Effector memory CD8-positive, alpha-beta T cell (primary cell): ENCODE results near the gene USP24.

Source experiments
- ATAC-seq: fragments of 150-1000 bp; cut with Tn5 transposase; replicated peaks from 2 replicates; pipeline ENCODE4 v1.10.0; 2021; ENCODE audit warnings: mild to moderate bottlenecking, moderate library complexity
- DNase-seq, 3 experiments: peaks; one replicate each; pipeline ENCODE4 v3.0.0; 2021
- H3K27ac Mint-ChIP-seq, 2 donors: one replicate each; pipeline ENCODE4 v1.8.0; 2022; ENCODE audit warnings: mild to moderate bottlenecking in 2 of 2, mixed read lengths in 2 of 2, moderate library complexity in 2 of 2
- H3K27me3 Mint-ChIP-seq, 2 donors: one replicate each; pipeline ENCODE4 v1.8.0; 2022; ENCODE audit warnings: mixed read lengths in 2 of 2
- H3K36me3 Mint-ChIP-seq: one replicate; pipeline ENCODE4 v1.8.0; 2022; ENCODE audit warnings: mild to moderate bottlenecking, moderate library complexity, mixed read lengths; ENCODE audit not compliant: insufficient read depth
- H3K4me1 Mint-ChIP-seq, 2 donors: one replicate each; pipeline ENCODE4 v1.8.0; 2022; ENCODE audit warnings: low read depth in 2 of 2, mixed read lengths in 2 of 2
- H3K4me3 Mint-ChIP-seq, 2 donors: one replicate each; pipeline ENCODE4 v1.8.0; 2022; ENCODE audit warnings: mild to moderate bottlenecking in 2 of 2, mixed read lengths in 2 of 2, moderate library complexity in 2 of 2
- H3K9me3 Mint-ChIP-seq, 2 donors: one replicate each; pipeline ENCODE4 v1.8.0; 2022; ENCODE audit warnings: mixed read lengths in 2 of 2

The USP24 gene

DNA sequence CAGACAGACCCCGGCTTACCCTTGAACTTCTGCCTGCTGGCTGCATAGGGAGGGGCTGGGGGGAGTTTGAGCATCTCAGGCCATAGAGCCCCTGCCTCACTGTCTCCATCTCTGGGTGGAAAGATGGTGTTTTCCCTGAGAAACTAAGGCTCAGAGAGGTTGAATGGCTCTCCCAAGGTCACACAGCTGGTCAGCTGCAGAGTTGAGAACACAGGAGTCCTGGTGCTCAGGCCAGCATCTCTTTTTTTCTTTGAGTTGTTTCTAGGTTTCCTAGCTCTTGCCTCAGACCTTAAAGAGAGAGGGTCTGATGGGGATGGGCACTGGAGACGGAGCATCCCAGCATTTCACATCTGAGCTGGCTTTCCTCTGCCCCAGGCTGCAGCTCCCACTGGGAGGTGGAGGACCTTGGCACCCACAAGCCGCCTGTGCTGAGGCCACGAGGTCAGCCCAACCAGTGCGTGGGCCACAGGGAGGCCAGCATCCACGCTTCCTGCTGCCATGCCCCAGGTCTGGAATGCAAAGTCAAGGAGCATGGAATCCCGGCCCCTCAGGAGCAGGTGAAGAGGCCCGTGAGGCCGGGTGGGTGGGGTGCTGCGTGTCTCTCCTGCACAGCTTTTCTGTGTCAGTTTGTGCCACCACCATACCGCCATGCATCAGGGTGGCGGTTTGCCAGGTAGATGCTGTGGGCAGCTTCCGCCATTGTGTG is 154.0 kb downstream of the USP24 start:
- Mint-ChIP-seq H3K27ac (no peak overlapping the region), H3K9me3 (no peaks in the 10 kb centered on the region), H3K4me3 (no peak overlapping the region), H3K27me3 (no peaks in the 10 kb centered on the region), H3K4me1 (peaks cover 0 to 6% of the 10 kb centered on the region in 2 donors), H3K36me3 (no peaks in the 10 kb centered on the region)
- ATAC-seq: no peak
- DNase-seq: no peak

DNA sequence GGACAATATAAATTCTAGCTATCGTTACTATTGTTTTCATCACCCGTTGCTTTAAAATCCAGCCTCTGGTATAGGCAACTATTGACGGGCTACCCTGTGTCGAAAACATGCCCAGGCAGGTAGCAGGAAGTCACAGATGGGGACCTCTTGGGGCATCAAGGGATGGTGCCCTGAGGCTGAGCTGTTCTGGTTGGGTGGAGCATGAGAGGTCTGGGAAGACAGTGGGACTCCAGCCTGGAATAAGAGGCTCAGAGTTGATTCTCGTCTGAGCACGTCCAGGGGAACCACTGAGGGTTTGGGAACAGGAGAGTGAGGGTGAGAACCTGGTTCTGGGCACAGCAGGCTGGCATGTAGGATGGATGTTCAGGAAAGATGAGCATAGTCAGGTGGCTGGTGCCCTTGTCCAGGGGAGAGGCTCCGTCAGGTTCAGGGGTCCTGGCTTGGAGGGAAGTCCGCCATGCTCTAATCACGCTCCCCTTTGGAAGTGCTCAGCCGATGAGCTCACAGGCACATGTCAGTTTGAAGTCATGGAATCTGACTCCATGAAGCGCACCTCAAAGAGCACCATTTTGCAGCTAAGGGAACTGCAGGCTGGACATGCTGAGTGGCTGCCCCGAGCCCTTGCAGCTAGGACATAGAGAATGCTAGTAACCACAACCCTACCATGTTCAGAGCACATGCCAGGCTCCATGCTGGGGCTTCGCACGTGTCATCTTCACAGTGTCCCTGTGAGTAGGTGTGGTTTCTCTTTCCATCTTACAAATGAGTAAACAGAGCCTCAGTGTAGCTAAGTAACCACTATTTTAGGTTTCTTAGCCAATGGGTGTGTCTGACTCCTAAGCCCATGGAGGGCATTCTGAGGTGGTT is 154.8 kb downstream of the USP24 start:
- no peaks in the 10 kb centered on the region for H3K36me3 Mint-ChIP-seq
- H3K4me3 Mint-ChIP-seq: no peak overlapping the region
- peak; percentile 39 for ATAC-seq
- H3K4me1 Mint-ChIP-seq: peaks cover 0 to 6% of the 10 kb centered on the region in 2 donors
- DNase-seq: no peak
- H3K9me3 Mint-ChIP-seq: no peaks in the 10 kb centered on the region
- H3K27ac Mint-ChIP-seq: no peak overlapping the region
- H3K27me3 Mint-ChIP-seq: no peaks in the 10 kb centered on the region

DNA sequence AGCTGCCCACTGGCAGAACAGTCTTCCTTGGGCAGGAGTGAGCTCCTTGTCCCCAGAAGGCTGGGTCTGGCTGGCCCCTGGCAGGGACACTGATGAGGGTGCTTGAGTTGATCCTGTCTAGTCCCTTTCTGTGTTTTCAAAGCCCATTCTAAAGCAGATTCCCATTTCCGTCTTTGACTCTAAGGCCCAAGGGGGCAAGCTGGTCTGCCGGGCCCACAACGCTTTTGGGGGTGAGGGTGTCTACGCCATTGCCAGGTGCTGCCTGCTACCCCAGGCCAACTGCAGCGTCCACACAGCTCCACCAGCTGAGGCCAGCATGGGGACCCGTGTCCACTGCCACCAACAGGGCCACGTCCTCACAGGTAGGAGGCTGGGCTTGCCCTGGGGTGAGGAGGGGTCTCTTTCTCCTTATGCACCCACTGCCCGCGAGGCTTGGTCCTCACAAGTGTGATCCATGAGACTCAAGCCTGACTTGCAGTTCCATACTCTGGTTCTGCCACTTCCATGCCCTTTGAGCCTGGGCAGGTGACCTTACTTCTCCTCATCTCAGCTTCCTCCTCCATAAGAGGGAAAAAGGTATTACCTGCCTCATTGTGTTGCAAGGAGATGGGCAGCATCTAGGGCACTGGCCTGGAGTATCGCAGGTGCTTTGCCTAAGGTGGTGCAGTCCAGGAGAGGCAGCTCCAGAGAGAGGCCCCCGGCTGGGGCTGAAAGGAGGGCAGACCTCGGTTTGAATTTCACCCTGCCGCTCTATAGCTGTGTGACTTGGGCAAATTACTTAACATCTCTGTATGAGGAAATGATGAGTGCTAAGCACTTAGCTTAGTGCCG is 155.6 kb downstream of the USP24 start:
- no peaks in the 10 kb centered on the region for H3K9me3 Mint-ChIP-seq
- no peak for DNase-seq
- H3K36me3 Mint-ChIP-seq: no peaks in the 10 kb centered on the region
- H3K4me3 Mint-ChIP-seq: no peak overlapping the region
- ATAC-seq: no peak
- no peak overlapping the region for H3K27ac Mint-ChIP-seq
- peaks cover 0 to 6% of the 10 kb centered on the region in 2 donors for H3K4me1 Mint-ChIP-seq
- no peaks in the 10 kb centered on the region for H3K27me3 Mint-ChIP-seq

DNA sequence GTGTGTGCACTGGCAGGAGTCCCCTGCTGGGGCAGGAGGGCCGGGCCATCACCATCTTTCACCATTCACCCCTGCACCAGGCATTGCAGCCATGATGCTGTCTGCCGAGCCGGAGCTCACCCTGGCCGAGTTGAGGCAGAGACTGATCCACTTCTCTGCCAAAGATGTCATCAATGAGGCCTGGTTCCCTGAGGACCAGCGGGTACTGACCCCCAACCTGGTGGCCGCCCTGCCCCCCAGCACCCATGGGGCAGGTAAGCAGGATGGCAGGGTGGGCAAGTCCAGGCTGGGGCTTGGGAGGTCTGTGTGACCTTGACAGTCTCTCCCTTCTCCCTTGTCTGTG is 157.2 kb downstream of the USP24 start:
- Mint-ChIP-seq H3K4me3 (no peak overlapping the region), H3K4me1 (peaks cover 0 to 6% of the 10 kb centered on the region in 2 donors), H3K27ac (no peak overlapping the region), H3K9me3 (no peaks in the 10 kb centered on the region), H3K27me3 (peaks cover 0 to 2% of the 10 kb centered on the region in 2 donors), H3K36me3 (no peaks in the 10 kb centered on the region)
- no peak for ATAC-seq
- DNase-seq: no peak

DNA sequence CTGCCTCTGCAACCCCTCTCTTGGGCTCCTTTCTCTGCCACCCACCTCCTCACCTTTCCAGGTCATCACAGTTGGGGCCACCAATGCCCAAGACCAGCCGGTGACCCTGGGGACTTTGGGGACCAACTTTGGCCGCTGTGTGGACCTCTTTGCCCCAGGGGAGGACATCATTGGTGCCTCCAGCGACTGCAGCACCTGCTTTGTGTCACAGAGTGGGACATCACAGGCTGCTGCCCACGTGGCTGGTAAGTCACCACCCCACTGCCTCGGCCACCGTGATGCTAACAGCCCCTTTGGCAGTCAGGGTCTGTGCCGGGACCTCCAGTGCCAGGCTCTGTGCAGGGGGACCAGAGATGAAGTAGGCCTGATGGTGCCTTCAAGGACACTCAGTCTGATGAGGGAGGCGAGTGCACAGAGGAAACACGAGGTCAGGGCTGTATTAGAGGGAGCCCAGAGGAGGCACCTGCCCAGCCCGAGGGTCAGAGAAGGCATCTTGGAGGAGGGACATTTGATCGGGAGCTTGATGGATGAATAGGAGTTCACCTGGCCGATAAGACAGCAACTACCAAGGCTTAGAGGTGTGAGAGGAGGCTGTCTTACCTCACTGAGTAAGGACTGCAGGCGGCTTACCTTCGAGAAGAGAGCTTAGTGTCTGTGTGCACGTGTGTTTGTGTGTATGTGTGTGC is 157.8 kb downstream of the USP24 start:
- H3K4me3 Mint-ChIP-seq: no peak overlapping the region
- H3K4me1 Mint-ChIP-seq: peaks cover 0 to 6% of the 10 kb centered on the region in 2 donors
- H3K27ac Mint-ChIP-seq: no peak overlapping the region
- ATAC-seq: no peak
- H3K36me3 Mint-ChIP-seq: no peaks in the 10 kb centered on the region
- H3K9me3 Mint-ChIP-seq: no peaks in the 10 kb centered on the region
- peaks cover 0 to 7% of the 10 kb centered on the region in 2 donors for H3K27me3 Mint-ChIP-seq
- DNase-seq: no peak

DNA sequence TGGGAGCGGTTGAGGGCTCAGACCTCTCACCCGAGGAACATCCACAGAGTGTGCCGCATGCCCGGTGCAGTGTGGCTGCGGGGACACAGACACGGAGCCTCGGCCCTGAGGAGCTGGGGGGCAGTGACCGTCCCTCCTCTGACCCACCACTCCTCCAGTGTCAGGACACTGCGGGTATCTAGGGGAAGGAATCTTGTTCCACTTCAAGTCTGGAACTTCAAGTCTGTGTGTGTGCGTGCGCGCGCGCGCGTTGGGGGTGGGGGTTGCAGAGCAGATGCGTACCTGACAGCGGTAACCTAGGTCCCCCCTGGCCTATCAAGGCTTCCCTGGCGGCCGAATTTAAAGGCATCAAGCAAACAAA is 158.6 kb downstream of the USP24 start:
- H3K27ac Mint-ChIP-seq: no peak overlapping the region
- DNase-seq (no peak), ATAC-seq (no peak)
- H3K9me3 Mint-ChIP-seq: no peaks in the 10 kb centered on the region
- H3K36me3 Mint-ChIP-seq: no peaks in the 10 kb centered on the region
- H3K27me3 Mint-ChIP-seq: peaks cover 0 to 7% of the 10 kb centered on the region in 2 donors
- no peak overlapping the region for H3K4me3 Mint-ChIP-seq
- H3K4me1 Mint-ChIP-seq: peaks cover 0 to 6% of the 10 kb centered on the region in 2 donors

DNA sequence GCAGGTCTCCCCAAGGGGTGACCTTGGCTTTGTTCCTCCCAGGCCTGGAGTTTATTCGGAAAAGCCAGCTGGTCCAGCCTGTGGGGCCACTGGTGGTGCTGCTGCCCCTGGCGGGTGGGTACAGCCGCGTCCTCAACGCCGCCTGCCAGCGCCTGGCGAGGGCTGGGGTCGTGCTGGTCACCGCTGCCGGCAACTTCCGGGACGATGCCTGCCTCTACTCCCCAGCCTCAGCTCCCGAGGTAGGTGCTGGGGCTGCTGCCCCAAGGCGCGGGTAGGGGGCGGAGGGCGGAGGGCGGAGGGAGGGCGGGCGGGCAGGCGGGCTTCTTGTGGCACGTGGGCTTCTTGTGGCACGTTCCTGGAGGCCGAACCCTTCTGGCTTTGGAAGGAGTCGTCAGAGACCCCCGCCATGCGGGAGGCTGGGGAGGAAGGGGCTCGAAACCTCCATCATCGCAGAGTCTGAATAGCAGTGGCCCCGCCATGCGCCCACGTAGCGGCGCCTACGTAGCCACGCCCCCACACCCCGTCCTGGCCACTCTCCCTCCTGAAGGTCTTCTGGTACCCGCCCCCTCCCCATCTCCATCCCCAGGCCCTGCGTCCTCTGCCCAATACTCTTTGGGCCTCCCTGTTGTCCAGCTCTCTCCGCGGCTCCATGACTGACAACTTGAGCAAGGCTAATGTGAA is 159.1 kb downstream of the USP24 start:
- Mint-ChIP-seq H3K36me3 (no peaks in the 10 kb centered on the region), H3K27ac (no peak overlapping the region), H3K9me3 (no peaks in the 10 kb centered on the region), H3K4me3 (no peak overlapping the region), H3K4me1 (peaks cover 0 to 6% of the 10 kb centered on the region in 2 donors), H3K27me3 (peaks cover 0 to 8% of the 10 kb centered on the region in 2 donors)
- DNase-seq: no peak
- ATAC-seq: no peak

DNA sequence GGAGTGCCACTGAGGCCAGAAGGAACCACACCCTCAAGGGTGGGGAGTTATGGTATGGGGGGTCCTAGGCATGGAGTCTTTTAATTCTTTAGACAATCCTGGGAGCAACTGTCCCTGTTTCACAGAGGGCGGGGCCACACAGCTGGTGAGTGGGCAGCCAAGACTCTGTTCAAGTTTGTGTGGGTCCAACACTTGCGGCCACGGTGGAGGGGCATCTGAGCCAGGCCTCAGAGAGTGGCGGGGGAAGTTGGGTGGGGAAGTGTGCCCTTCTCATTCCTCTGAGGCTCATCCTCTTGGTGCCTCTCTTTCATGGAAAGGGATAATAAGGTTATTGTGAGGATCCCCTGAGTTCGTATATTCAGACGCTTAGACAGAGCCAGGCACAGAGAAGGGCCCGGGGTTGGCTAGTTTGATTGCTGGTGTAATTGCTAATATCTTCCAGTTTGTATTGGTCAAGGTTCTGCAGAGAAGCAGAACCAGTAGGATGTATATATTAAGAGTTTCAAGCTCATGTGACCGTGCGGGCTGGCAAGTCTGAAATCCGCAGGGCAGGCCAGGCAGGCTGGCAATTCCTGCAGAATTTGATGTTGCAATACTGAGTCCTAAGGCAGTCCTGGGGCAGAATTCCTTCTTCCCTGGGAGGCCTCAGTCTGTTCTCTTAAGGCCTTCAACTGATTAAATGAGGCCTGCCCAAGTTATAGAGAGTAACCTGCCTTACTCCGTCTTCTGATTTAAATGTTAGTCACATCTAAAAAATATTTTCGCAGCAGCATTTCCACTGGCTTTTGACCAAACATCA is 159.9 kb downstream of the USP24 start:
- DNase-seq: no peak
- H3K4me3 Mint-ChIP-seq: no peak overlapping the region
- H3K36me3 Mint-ChIP-seq: no peaks in the 10 kb centered on the region
- ATAC-seq: no peak
- H3K27ac Mint-ChIP-seq: no peak overlapping the region
- no peaks in the 10 kb centered on the region for H3K9me3 Mint-ChIP-seq
- H3K4me1 Mint-ChIP-seq: no peaks in the 10 kb centered on the region
- H3K27me3 Mint-ChIP-seq: peaks cover 0 to 16% of the 10 kb centered on the region in 2 donors

DNA sequence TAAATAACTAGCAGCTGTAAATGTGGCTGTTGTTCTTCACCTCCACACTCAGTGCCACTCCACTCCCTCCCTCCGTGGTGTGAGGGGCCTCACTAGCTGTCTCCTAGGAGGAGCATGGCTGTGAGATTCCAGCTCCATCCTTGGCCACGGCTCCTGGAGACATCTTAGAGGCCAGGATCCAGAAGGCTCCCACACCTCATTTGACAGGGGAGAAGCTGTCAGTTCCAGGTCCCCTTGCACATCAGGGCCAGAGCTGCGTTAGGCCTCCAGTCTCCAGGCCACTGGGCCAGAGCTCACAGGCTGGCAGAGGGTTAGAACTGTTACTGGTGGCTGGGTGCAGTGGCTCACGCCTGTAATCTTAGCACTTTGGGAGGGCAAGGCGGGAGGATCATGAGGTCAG is 160.8 kb downstream of the USP24 start:
- H3K36me3 Mint-ChIP-seq: no peaks in the 10 kb centered on the region
- H3K27me3 Mint-ChIP-seq: peaks cover 0 to 17% of the 10 kb centered on the region in 2 donors
- no peaks in the 10 kb centered on the region for H3K4me1 Mint-ChIP-seq
- no peak for ATAC-seq
- no peak overlapping the region for H3K27ac Mint-ChIP-seq
- H3K9me3 Mint-ChIP-seq: no peaks in the 10 kb centered on the region
- H3K4me3 Mint-ChIP-seq: no peak overlapping the region
- no peak for DNase-seq

DNA sequence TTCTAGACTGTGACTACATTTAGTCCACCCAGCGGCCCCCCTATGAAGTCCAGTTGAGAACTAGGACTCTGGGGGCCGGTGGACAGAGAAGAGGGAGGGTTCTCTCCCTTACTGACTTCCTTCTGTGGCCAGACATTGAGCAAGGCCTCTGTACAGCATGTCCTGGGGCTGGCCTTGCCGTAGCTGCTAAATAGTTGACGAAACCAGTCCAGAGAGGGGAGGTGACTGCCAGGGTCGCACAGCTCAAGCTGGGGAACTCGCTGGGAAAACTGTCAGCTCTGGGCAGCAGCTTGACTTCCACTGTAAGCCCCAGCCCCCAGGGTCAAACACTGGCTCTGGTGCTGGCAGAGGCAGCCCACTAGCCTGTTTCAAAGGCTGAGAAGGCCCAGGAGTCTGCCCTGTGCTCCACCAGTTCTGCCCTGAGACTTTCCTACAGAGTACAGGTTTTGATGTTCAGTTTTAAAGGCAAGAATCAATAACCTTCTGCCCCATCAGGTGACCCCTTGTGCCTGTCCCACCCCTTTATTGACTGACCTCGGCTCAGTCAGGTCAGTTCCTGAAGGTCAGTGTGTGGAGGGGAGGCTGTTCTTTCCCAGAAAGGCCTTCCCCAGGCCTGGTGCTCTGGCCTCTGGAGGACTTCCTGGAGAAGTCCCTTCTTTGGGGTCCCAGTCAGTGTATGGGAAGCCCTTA is 161.8 kb downstream of the USP24 start:
- peaks cover 0 to 17% of the 10 kb centered on the region in 2 donors for H3K27me3 Mint-ChIP-seq

DNA sequence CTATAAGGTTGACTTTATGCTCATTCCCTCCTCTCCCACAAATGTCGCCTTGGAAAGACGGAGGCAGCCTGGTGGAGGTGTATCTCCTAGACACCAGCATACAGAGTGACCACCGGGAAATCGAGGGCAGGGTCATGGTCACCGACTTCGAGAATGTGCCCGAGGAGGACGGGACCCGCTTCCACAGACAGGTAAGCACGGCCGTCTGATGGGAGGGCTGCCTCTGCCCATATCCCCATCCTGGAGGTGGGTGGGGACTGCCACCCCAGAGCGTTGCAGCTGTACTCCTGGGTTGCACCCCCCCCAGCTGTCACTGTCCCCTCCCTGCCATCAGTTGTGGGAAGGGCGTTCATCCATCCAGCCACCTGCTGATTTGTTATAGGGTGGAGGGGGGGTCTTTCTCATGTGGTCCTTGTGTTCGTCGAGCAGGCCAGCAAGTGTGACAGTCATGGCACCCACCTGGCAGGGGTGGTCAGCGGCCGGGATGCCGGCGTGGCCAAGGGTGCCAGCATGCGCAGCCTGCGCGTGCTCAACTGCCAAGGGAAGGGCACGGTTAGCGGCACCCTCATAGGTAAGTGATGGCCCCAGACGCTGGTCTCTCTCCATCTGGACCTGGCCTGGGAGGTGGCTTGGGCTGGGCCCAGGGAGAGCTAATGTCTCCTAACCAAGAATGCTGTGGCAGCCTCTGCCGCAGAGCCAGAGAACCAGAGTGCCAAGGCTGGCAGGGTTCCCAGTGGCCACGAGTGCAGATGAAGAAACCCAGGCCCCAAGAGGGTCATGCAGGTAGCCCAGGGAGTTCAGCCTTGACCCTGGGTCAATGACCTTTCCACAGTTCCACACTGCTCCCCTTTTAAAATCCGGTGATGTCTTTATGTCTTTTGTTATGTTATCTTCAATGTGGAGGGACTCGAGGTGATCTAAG is 162.7 kb downstream of the USP24 start:
- H3K4me1 Mint-ChIP-seq: no peaks in the 10 kb centered on the region
- H3K27ac Mint-ChIP-seq: no peak overlapping the region
- no peaks in the 10 kb centered on the region for H3K36me3 Mint-ChIP-seq
- DNase-seq (no peak), ATAC-seq (no peak)
- H3K27me3 Mint-ChIP-seq: peaks cover 0 to 17% of the 10 kb centered on the region in 2 donors
- no peak overlapping the region for H3K4me3 Mint-ChIP-seq
- no peaks in the 10 kb centered on the region for H3K9me3 Mint-ChIP-seq

More for the DNA sequence above, 161.8 kb downstream of the USP24 start:
- Mint-ChIP-seq H3K36me3 (no peaks in the 10 kb centered on the region), H3K4me3 (no peak overlapping the region), H3K27ac (no peak overlapping the region), H3K4me1 (no peaks in the 10 kb centered on the region), H3K9me3 (no peaks in the 10 kb centered on the region)
- no peak for ATAC-seq
- no peak for DNase-seq
